ENCODE results near the gene CLEC16A.

DNA sequence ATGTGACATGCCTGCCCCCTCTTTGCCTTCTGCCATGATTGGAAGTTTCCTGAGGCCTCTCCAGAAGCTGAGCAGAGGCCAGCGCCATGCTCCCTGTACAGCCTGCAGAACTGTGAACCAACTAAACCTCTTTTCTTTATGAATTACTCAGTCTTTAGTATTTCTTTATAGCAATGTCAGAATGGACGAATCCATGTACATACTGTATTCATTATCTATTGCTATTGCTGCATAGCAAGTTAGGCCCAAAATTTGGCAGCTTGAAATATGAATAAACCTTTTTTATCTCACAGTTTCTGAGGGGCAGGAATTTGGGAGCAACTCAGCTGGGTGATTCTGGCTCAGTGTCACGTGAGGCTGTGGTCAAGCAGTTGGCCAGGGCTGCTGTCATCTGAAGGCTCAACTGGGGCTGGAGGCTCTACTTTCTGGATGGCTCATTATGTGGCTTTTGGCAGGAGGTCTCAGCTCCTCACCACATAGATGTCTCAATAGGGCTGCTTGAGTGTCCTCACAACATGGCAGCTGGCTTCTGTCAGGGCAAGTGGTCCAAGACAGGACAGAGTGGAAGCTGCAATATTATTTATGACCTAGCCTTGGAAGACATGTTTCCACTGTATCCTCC is 271.7 kb downstream of the CLEC16A start:
- TF ChIP-seq, protein P1, sequence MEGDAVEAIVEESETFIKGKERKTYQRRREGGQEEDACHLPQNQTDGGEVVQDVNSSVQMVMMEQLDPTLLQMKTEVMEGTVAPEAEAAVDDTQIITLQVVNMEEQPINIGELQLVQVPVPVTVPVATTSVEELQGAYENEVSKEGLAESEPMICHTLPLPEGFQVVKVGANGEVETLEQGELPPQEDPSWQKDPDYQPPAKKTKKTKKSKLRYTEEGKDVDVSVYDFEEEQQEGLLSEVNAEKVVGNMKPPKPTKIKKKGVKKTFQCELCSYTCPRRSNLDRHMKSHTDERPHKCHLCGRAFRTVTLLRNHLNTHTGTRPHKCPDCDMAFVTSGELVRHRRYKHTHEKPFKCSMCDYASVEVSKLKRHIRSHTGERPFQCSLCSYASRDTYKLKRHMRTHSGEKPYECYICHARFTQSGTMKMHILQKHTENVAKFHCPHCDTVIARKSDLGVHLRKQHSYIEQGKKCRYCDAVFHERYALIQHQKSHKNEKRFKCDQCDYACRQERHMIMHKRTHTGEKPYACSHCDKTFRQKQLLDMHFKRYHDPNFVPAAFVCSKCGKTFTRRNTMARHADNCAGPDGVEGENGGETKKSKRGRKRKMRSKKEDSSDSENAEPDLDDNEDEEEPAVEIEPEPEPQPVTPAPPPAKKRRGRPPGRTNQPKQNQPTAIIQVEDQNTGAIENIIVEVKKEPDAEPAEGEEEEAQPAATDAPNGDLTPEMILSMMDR (IDR thresholded peaks at IDR 0.05): no peak
- TF ChIP-seq POLR2A (IDR thresholded peaks at IDR 0.05): no peak
